HG02938 (cell line): ENCODE data around the gene RABGAP1L.
"Not testable (repeated sequence)": the region's sequence is repeated elsewhere in the genome, so short reads cannot be mapped to it uniquely, and the experiment has no call there.

Experiments used
- ATAC-seq: cut with Tn5 transposase; IDR thresholded peaks from one replicate; pipeline ENCODE4 v1.9.1; 2021; ENCODE audit warnings: mild to moderate bottlenecking, moderate library complexity; ENCODE audit not compliant: unreplicated experiment

RABGAP1L gene

GRCh38 chr1:174543421-174543820 is 384.1 kb downstream of the RABGAP1L start:
- ATAC-seq: not testable (repeated sequence)

- ATAC-seq: no peak
These were observed 391.0 kb downstream of the RABGAP1L start for GRCh38 chr1:174550296-174550695.

- ATAC-seq: no peak
These were observed 397.1 kb downstream of the RABGAP1L start for GRCh38 chr1:174556392-174556791.

- no peak for ATAC-seq
These were observed 409.2 kb downstream of the RABGAP1L start for GRCh38 chr1:174568551-174568950.

- ATAC-seq: no peak
These were observed 409.9 kb downstream of the RABGAP1L start for GRCh38 chr1:174569240-174569639.

GRCh38 chr1:174572771-174573170 is 413.5 kb downstream of the RABGAP1L start:
- ATAC-seq: no peak

GRCh38 chr1:174576120-174576519 is 416.8 kb downstream of the RABGAP1L start:
- not testable (repeated sequence) for ATAC-seq

GRCh38 chr1:174577681-174578080 is 418.4 kb downstream of the RABGAP1L start:
- ATAC-seq: no peak

- ATAC-seq: no peak
These were observed 421.5 kb downstream of the RABGAP1L start for GRCh38 chr1:174580801-174581200.

GRCh38 chr1:174583316-174583715 is 424.0 kb downstream of the RABGAP1L start:
- no peak for ATAC-seq

GRCh38 chr1:174584071-174584470 is 424.8 kb downstream of the RABGAP1L start:
- ATAC-seq: no peak

GRCh38 chr1:174588618-174589017 is 429.3 kb downstream of the RABGAP1L start:
- not testable (repeated sequence) for ATAC-seq

GRCh38 chr1:174605198-174605597 is 445.9 kb downstream of the RABGAP1L start:
- ATAC-seq: no peak

GRCh38 chr1:174606471-174606870 is 447.2 kb downstream of the RABGAP1L start:
- no peak for ATAC-seq

- ATAC-seq: not testable (repeated sequence)
These were observed 458.6 kb downstream of the RABGAP1L start for GRCh38 chr1:174617905-174618304.

- no peak for ATAC-seq
These were observed 464.2 kb downstream of the RABGAP1L start for GRCh38 chr1:174623324-174624035.

GRCh38 chr1:174626031-174627025 is 467.0 kb downstream of the RABGAP1L start:
- no peak for ATAC-seq

- no peak for ATAC-seq
These were observed 478.2 kb downstream of the RABGAP1L start for GRCh38 chr1:174637487-174637886.

GRCh38 chr1:174639461-174639860 is 480.1 kb downstream of the RABGAP1L start:
- ATAC-seq: no peak

- no peak for ATAC-seq
These were observed 481.5 kb downstream of the RABGAP1L start for GRCh38 chr1:174640783-174641182.

- ATAC-seq: no peak
These were observed 483.1 kb downstream of the RABGAP1L start for GRCh38 chr1:174642393-174642792.

GRCh38 chr1:174643206-174643605 is 483.9 kb downstream of the RABGAP1L start:
- ATAC-seq: no peak
